Testis (tissue), 2 donors: Measurements from ENCODE around the gene TGFBR2.

Experiments used
- CTCF ChIP-seq, 3 experiments: fragments of 450-650 bp in 2 of 3; fragments of 200-600 bp in 1 of 3; sonication (generic) in 1 of 3; IDR thresholded peaks; one replicate each; pipeline ENCODE4 v1.5.1; 2016 to 2019; ENCODE audit warnings: antibody characterized with exemption in 3 of 3, mild to moderate bottlenecking in 2 of 3, moderate library complexity in 1 of 3
- POLR2A ChIP-seq: fragments of 450-650 bp; IDR thresholded peaks from one replicate; pipeline ENCODE4 v1.6.1; 2017; ENCODE audit warnings: antibody characterized with exemption, mild to moderate bottlenecking, moderate library complexity

- no peak for TF ChIP-seq CTCF (IDR thresholded peaks at IDR 0.05)
- no peak for TF ChIP-seq POLR2A
Measured at GRCh38 chr3:30630238-30631030, 24.0 kb downstream of the TGFBR2 start.
